Hindlimb muscle (tissue), 1 donor: ENCODE measurements around the gene PTPN1. TPM values are rescaled to one million over a fixed set of nuclear protein-coding genes. Genes with fewer than 3 reads are reported as not detected.
"Not testable (repeated sequence)": the region's sequence is repeated elsewhere in the genome, so short reads cannot be mapped to it uniquely, and the experiment has no call there.

Source experiments
- DNase-seq: peaks from one replicate; pipeline ENCODE4 v3.0.0-alpha.2; 2013
- polyA plus RNA-seq: library from polyadenylated mRNA; unstranded; fragments of 120-200 nt; gene quantifications from one replicate; pipeline ENCODE4 v1.2.1, GENCODE V29; 2013; ENCODE audit not compliant: insufficient read length

Gene PTPN1
- 19.3 TPM for polyA plus RNA-seq

DNA sequence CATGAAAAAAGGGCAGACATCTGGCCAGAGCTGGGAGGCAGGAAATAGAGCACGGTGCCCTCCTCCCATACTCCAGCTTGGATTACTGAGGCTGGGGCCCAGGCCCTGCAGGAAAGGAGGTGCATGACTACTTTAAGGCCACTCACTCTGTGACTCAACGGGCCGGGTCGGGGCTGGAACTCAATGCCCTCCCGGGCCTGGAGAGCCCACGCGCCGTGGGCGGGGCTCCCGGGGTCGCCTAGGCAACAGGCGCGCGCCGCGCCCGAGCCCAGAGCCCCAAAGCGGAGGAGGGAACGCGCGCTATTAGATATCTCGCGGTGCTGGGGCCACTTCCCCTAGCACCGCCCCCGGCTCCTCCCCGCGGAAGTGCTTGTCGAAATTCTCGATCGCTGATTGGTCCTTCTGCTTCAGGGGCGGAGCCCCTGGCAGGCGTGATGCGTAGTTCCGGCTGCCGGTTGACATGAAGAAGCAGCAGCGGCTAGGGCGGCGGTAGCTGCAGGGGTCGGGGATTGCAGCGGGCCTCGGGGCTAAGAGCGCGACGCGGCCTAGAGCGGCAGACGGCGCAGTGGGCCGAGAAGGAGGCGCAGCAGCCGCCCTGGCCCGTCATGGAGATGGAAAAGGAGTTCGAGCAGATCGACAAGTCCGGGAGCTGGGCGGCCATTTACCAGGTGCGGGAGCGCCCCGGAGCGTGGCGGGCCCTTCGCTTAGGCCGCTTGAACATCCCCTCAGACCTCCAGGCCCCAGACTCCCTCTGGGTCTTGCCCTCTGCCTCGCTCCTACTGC, at the start of gene PTPN1:
PTPN1 (plus strand) TSS at position 461 of the 783 bp plus-strand sequence; CDS start at position 606, 145 bp downstream.
- DNase-seq = peak; percentile 100

- peak; percentile 78 for DNase-seq
Observed at GRCh38 chr20:50460608-50461267, 49.4 kb upstream of the PTPN1 start.

DNA sequence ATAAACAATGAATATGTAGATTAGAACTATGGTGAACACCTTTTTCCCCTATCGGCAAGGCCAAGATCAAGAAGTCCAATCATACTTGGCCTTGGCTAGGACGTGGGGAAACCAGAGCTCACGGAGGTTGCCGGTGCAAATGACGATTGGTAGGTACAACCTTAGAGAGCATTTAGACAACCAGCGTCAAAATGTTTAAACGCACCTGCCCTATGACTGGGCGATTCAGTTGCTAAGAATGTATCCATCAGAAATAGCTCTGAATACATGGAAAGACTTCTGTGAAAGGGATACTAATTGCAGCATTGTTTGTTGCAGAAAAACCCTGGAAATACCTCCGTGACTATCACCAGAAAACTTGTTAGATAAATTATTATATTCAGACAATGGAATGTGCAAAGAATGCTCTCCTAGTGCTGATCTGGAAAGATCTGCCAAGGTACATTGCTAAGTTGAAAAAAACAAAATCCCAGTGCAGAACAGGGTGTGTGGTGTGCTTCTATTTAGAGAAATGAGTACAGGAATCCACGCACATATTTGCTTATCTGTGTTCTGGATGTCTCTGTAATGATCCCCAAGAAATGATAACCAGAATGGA, 48.0 kb upstream of the PTPN1 start:
- DNase-seq = no peak

DNA sequence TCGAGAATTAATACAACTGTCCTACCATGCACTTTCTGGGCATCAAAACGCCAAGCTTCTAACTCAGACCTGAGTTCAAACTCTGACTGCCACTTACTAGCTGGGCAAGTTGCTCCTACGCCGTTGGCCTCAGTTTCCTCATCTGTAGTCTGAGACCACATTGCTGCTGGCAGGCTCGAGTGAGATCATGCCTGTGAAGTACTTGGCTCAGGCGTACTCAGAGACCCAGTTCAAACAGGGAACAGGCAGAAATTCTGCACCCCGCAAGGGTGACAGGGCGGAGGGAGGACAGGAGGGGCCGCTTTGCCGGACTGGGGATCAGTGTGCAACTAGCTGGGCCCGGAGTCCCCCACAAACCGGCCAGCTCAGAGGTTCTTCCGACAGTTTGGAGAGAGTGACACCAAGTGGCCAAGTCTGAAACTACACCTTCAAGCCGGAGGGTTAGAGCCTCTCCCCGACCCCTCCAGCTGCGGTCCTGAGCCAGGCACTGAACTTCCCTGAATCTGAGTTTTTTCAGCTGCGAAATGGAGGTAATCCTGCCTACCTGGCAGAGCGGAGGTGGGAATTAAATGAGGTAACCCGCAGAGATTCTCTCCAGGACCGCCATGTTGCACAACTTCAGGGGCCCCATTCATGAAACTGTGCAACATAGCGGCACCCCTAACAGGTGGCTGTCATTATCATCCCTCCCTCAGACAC, 46.0 kb upstream of the PTPN1 start:
- no peak for DNase-seq

GRCh38 chr20:50464725-50465650, 45.2 kb upstream of the PTPN1 start:
- DNase-seq = no peak

DNA sequence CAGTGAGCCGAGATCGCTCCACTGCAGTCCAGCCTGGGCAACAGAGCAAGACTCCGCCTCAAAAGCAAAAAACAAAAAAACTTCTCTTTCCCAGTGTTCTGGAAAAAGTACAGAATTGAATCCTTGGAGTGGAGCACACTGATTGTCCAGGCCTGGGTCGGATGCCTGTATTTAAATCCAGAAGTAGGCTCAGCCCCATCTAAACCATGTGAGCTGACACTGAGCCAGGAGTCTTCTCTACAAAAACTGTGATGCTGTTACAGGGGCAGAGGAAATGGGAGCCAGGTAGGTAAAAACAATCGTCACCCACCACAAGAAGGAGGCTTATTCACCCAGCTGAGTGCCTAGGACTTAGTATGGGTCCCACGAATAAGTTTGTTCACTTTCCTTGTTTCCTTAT, 43.0 kb upstream of the PTPN1 start:
- DNase-seq = peak; percentile 58

DNA sequence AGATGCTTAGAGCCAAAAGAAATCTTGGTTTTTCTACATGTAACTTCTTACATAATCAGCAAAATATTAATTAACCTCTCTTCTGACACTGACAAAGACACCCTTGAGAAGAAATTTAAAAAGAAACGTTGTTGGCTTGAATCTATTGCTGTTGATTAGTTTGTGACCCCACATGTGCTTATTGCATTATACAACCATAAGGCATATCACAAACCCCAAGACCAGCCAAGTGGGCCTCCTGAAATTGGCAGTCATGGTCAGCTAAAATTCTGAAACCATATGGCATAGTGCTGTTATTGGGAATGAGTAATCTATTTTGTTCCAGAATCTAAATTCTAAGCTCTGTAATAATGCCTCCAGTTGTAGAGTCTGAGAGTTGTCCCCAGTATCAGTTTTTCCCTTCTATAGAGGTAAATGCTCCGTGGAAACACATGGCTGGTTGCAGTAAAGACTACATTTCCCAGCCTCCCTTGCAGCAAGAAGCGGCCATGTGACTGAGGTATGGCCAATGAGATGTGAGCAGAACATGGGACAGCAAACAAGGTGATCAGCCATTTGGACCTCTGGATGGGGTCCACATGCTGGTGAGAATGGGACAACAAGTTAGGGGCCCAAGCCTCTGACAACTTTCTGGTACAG, 42.3 kb upstream of the PTPN1 start:
- DNase-seq = peak; percentile 76

- DNase-seq = no peak
Observed at GRCh38 chr20:50468378-50468798, 41.8 kb upstream of the PTPN1 start.

DNA sequence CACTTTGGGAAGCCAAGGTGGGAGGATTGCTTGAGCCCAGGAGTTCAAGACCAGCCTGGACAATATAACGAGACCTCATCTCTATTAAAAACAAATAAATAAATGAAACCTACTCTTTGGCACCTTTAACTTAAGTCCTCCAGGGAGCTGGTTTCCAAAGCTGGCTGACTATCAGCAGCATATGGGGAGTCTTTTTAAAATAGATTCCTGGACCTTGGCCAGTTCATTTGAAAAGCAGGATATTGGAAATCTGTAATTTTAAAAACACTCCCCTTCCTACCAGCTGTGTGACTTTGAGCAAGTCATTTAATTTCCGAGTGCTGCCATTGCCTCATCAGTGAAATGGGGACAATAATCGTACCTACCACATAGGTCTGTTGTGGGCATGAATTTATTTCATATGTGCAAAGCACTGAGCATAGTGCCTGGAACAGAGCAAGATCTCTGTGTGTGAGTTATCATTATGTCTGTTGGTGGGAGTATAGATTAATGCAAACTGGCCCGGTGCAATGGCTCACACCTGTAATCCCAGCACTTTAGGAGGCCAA, 40.9 kb upstream of the PTPN1 start:
- no peak for DNase-seq

GRCh38 chr20:50469796-50470195, 40.4 kb upstream of the PTPN1 start:
- DNase-seq = no peak

GRCh38 chr20:50470264-50470858, 39.8 kb upstream of the PTPN1 start:
- DNase-seq = no peak

DNA sequence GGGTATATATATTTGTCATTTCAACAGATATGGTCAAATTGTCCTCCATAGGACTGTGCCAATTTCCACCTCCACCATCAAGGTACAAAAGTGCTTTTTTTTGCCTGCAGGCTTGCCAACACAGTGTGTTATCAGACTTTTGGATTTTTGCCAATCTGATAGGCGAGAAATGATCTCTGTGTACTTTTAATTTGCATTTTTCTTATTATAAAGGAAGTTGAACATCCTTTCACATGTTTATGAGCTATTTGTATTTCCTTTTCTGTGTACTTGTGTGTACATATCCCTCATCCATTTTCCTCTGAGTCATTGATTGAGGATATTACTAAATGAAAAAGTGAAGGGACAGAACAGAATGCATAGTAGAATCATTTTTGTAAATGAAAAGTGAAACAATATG, 39.0 kb upstream of the PTPN1 start:
- no peak for DNase-seq

GRCh38 chr20:50472693-50473664, 37.2 kb upstream of the PTPN1 start:
- DNase-seq = no peak

- DNase-seq = not testable (repeated sequence)
Observed at GRCh38 chr20:50474356-50474755, 35.8 kb upstream of the PTPN1 start.

DNA sequence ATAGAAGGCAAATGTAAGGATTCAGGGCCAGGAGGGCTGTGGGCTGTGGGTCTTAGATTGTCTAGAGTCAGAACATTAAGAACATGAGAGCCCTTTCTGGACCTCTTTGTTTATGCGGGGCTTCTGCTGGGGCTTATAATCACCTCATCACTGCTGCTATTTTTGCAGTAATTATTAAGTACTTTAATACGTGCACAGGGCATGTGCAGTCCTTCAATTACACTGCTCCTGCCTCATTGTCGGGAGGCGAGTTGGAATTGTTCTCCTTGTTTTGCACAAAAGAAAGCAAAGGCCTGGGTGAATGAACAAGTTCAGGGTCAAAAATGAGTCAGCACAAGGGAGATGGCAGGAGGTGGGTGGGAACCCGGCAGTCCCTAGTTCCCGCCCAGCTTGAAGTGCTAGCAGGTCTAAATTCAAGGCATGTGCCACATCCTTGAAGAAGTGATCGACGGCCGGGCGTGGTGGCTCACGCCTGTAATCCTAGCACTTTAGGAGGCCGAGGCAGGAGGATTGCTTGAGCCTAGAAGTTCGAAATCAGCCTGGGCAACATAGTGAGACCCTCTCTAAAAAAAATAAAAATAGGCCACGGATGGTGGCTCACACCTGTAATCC, 34.4 kb upstream of the PTPN1 start:
- DNase-seq = no peak

GRCh38 chr20:50477239-50477872, 32.8 kb upstream of the PTPN1 start:
- no peak for DNase-seq

DNA sequence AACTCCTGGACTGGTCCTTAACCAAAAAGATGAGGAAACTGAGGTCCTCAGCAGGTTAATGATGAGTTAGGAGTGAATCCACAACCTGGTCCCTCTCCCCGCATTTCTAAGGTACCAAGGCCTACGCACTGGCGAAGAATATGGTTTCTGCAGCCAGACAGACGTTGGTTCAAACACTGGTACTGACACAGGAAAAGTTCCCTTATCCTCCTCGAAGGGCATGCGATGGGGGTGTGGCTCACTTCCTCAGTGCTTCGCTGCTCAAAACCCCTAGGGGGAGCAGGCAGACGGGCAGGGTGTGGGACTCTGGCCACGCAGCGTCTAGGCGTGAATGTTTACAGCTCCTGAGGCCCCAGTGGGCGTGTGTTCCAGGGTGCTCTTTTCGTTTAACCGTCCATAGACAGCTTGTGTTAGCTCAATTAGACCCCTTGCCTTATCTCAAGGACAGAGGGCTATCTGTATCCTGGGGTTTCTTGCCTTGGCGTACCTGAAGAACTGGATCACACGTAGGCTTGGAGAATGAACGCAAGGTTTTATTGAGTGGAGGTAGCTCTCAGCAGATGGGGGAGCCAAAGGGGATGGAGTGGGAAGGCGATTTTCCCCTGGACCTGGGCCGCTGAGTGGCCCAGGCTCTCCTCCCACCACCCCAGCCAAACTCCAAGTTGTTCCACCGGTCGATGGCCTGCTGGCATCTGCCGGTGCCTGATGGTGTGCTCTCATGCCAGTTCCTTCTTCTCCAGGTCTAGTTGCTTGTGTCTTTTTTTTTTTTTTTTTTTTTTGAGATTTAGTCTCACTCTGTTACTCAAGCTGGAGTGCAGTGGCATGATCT, 31.8 kb upstream of the PTPN1 start:
- DNase-seq = no peak
